Psoas muscle (tissue), 8 donors: ENCODE results near the gene ERO1B. TPM values are rescaled to one million over a fixed set of nuclear protein-coding genes. Genes with fewer than 3 reads are reported as not detected.

Experiments used
- ATAC-seq, 4 donors: fragments of 200-7000 bp; cut with Tn5 transposase; one replicate each; pipeline ENCODE4 v1.9.1; 2020; ENCODE audit warnings: moderate library complexity in 3 of 4, mild to moderate bottlenecking in 2 of 4
- DNase-seq, 2 donors: peaks; one replicate each; pipeline ENCODE4 v3.0.0-alpha.2; 2020
- H3K27ac ChIP-seq: fragments of 200-600 bp; one replicate; pipeline ENCODE4 v1.8.0; 2022
- H3K27me3 ChIP-seq, 3 donors: fragments of 200-600 bp in 1 of 3; one replicate each; pipeline versions ENCODE4 v1.6.1 to v1.8.0; 2013 to 2022; ENCODE audit warnings: low read length in 2 of 3, mild to moderate bottlenecking in 2 of 3, moderate library complexity in 1 of 3; ENCODE audit not compliant: insufficient read depth in 3 of 3
- H3K36me3 ChIP-seq, 2 donors: fragments of 200-600 bp in 1 of 2; one replicate each; pipeline versions ENCODE4 v1.6.1 to v1.8.0; 2013 to 2022; ENCODE audit warnings: low read depth in 1 of 2, mild to moderate bottlenecking in 1 of 2, moderate library complexity in 1 of 2; ENCODE audit not compliant: insufficient read depth in 1 of 2
- H3K4me1 ChIP-seq: fragments of 200-600 bp; one replicate; pipeline ENCODE4 v1.8.0; 2022
- H3K4me3 ChIP-seq: fragments of 200-600 bp; one replicate; pipeline ENCODE4 v1.8.0; 2022; ENCODE audit warnings: mild to moderate bottlenecking
- H3K9me3 ChIP-seq: fragments of 200-600 bp; one replicate; pipeline ENCODE4 v1.8.0; 2022
- CTCF ChIP-seq: fragments of 200-600 bp; IDR thresholded peaks from one replicate; pipeline ENCODE4 v1.8.0; 2022; ENCODE audit warnings: antibody characterized with exemption
- WGBS, 3 donors: extraction: QIAGEN DNeasy Blood & Tissue Kit; methylation state at CpG; one replicate each; pipeline versions ENCODE4 v1.1.6 to v1.1.7; 2013; 5-methylcytosine and 5-hydroxymethylcytosine counted together
- intact Hi-C, 2 donors: fragments of 100-400 bp; cut with DNase I; formaldehyde crosslinking; loops; one replicate each; pipeline versions ENCODE4 v1.11.0 to v1.14.2; 2022
- polyA plus RNA-seq, 3 donors: library from polyadenylated mRNA; stranded (reverse); fragments of 200-250 nt; gene quantifications; one replicate each; pipeline ENCODE4 v1.2.3, GENCODE V29; 2013
- total RNA-seq, 4 donors: library from RNA; stranded (reverse); fragmentation: NEBNext Ultra II Directional in 2 of 4; extraction: Animal tissue kit (Norgen Biotek cat#: 25700) in 2 of 4; gene quantifications; one replicate each; pipeline versions ENCODE4 v1.2.1 to v1.2.4, GENCODE V29; 2021 to 2023
- donor health status: healthy with polysubstance abuse.
- donor health status: DM: no; HTN: no; CAD: no; lungs with moderate emphysema.
- donor health status: Bipolar disorder and iron deficiency.
- donor health status: healthy.
- donor health status: DM: yes; HTN: yes; CAD: no.
- donor health status: DM: no; HTN: no; CAD: no.
- donor health status: DM: no; HTN: no; CAD: no.
- donor health status: DM: yes; HTN: yes; CAD: no.

The ERO1B gene
- total and polyA plus RNA-seq, 7 donors, result 1.3 to 6.0 (median 2.6) TPM

GRCh38 chr1:236185687-236186086 lies 96.1 kb downstream of the ERO1B start:
- ATAC-seq (no peak), DNase-seq (no peak)
- no peaks in the 10 kb centered on the region for H3K36me3 ChIP-seq
- TF ChIP-seq CTCF, result no peak
- no peak overlapping the region for H3K27ac ChIP-seq
- 62 to 74% (median 70%) methylated on average over 4 of the region's 4 CpGs for WGBS, 3 donors
- intact Hi-C loops, result no loop called here
- H3K27me3 ChIP-seq, result no peaks in the 10 kb centered on the region
- no peak overlapping the region for H3K4me3 ChIP-seq
- no peaks in the 10 kb centered on the region for H3K4me1 ChIP-seq
- H3K9me3 ChIP-seq, result no peaks in the 10 kb centered on the region

- no peak overlapping the region for H3K4me3 ChIP-seq
- H3K4me1 ChIP-seq, result no peaks in the 10 kb centered on the region
- no peaks in the 10 kb centered on the region for H3K27me3 ChIP-seq
- intact Hi-C loops, result no loop called here
- no peak for TF ChIP-seq CTCF
- no peak overlapping the region for H3K27ac ChIP-seq
- ATAC-seq (no peak), DNase-seq (no peak)
- H3K9me3 ChIP-seq, result no peaks in the 10 kb centered on the region
- 87 to 91% (median 89%) methylated on average over 3 of the region's 3 CpGs for WGBS, 3 donors
- H3K36me3 ChIP-seq, result no peaks in the 10 kb centered on the region
Observed at GRCh38 chr1:236181059-236181458, 100.7 kb downstream of the ERO1B start.

- no peak overlapping the region for H3K4me3 ChIP-seq
- intact Hi-C loops, result no loop called here
- H3K9me3 ChIP-seq, result no peaks in the 10 kb centered on the region
- no peaks in the 10 kb centered on the region for H3K27me3 ChIP-seq
- no peak overlapping the region for H3K27ac ChIP-seq
- H3K36me3 ChIP-seq, result no peaks in the 10 kb centered on the region
- H3K4me1 ChIP-seq, result no peaks in the 10 kb centered on the region
- DNase-seq (no peak), ATAC-seq (no peak)
- TF ChIP-seq CTCF, result no peak
- WGBS, 3 donors, result 86 to 91% (median 91%) methylated on average over 6 of the region's 6 CpGs
Observed at GRCh38 chr1:236179634-236180033, 102.1 kb downstream of the ERO1B start.

- Histone ChIP-seq H3K4me1 (no peaks in the 10 kb centered on the region), H3K36me3 (no peaks in the 10 kb centered on the region), H3K4me3 (no peak overlapping the region), H3K27me3 (no peaks in the 10 kb centered on the region), H3K27ac (no peak overlapping the region), H3K9me3 (no peaks in the 10 kb centered on the region)
- no peak for TF ChIP-seq CTCF
- ATAC-seq (no peak), DNase-seq (no peak)
- whole genome bisulfite sequencing, 3 donors, result 51 to 64% (median 54%) methylated on average over 18 of the region's 18 CpGs
- intact Hi-C loops, result no loop called here
Observed at GRCh38 chr1:236176337-236177336, 105.1 kb downstream of the ERO1B start.
